Measurements from ENCODE around the gene ASB8. TPM values are rescaled to one million over a fixed set of nuclear protein-coding genes. Genes with fewer than 3 reads are reported as not detected.
"Not testable (repeated sequence)": the region's sequence is repeated elsewhere in the genome, so short reads cannot be mapped to it uniquely, and the experiment has no call there.

The ASB8 gene
- polyA plus RNA-seq, 3 donors from 2014 or later: 68.0 to 140 (median 84.2) TPM

DNA sequence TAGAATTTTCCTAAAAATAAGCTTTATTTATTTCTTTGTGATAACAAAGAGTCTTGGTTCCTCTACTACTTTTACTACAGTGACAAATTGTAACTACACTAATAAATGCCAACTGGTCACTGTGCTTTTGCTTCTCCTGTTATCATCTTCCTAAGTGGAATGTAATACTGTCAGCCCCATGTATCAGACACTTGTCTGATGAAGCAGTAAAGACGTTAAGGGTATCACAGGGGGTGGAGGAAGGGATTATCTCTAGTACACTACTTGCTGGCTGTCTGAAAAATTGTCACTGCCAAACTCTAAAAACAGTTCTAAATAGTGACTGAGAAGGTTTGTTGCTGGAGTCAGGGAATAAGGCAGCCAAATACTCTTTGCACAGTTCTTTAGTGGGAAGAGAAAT lies 11.3 kb downstream of the ASB8 start:
- Mint-ChIP-seq H3K36me3 (peaks cover 25 to 64% (median 37%) of the 10 kb centered on the region in 3 donors), H3K4me3 (no peak overlapping the region), H3K27me3 (ENCODE audit: low read depth in 3 of 3) (no peaks in the 10 kb centered on the region), H3K27ac (peak overlapping the region in 1 of 6 donors; percentile 19), H3K9me3 (no peaks in the 10 kb centered on the region), H3K4me1 (peaks cover 0 to 12% of the 10 kb centered on the region in 2 donors)
- no peak for DNase-seq

DNA sequence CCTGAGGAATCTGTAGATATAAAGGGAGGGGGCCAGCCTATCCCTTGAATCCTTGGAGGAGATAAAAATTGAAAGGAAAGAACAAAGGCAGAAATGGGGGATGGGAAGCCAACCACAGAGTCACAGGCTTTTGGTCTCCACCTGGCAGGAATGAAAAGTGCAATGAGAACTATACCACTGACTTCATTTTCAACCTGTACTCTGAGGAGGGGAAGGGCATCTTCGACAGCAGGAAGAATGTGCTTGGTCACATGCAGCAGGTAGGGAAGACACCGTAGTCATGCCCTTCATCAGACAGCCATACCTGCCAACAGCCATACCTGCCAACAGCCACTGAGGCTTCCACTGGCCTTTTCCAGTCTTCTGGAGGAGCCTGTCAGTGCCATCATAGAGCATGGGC lies 13.4 kb downstream of the ASB8 start:
- H3K9me3 Mint-ChIP-seq: no peaks in the 10 kb centered on the region
- peaks cover 17 to 47% (median 19%) of the 10 kb centered on the region in 3 donors for H3K36me3 Mint-ChIP-seq
- peak overlapping the region in 1 of 6 donors; percentile 27 for H3K27ac Mint-ChIP-seq
- H3K4me1 Mint-ChIP-seq: peaks cover 0 to 6% of the 10 kb centered on the region in 2 donors
- no peak for DNase-seq
- no peaks in the 10 kb centered on the region for H3K27me3 Mint-ChIP-seq (ENCODE audit: low read depth in 3 of 3)
- H3K4me3 Mint-ChIP-seq: no peak overlapping the region

DNA sequence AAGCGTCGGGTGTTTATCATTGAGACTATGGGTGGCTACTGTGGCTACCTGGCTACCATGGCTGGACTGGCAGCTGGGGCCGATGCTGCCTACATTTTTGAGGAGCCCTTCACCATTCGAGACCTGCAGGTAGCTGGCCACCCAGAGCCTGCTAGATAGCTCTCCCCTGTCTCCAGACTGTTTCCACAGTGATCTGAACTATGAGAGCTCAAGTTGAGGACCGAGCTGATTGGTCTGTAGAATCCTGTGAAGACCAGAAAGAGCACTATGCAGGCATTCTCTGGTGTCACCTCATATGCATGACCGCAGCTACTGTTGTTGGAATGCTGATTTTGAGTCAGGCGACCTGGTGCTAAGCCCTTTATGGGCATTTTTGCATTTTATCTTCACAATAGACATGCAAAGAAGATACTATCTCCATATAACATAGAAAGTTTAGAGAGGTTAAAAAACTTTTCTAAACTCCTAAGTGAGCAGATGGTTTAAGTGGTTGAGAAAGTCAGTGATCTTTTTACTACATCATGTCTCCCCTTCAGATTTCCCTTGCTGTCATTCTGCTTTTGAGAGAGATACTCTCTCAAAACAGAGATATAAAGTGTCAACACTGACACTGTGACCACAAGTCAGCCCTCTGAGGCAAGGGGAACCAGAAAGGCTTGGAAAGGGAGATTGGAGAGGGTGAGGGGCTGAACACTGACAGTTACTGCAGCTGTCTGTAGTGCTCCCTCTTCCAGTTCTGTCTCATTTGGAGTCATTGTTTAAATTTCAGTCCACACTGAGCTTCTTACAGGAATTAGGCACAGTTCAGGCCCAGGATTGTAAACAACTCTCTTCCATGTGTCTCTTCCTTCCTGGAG lies 14.3 kb downstream of the ASB8 start:
- peaks cover 16 to 42% (median 18%) of the 10 kb centered on the region in 3 donors for H3K36me3 Mint-ChIP-seq
- peaks cover 0 to 6% of the 10 kb centered on the region in 2 donors for H3K4me1 Mint-ChIP-seq
- H3K27ac Mint-ChIP-seq: no peak overlapping the region
- H3K27me3 Mint-ChIP-seq (ENCODE audit: low read depth in 3 of 3): no peaks in the 10 kb centered on the region
- no peak for DNase-seq
- no peaks in the 10 kb centered on the region for H3K9me3 Mint-ChIP-seq
- H3K4me3 Mint-ChIP-seq: no peak overlapping the region

DNA sequence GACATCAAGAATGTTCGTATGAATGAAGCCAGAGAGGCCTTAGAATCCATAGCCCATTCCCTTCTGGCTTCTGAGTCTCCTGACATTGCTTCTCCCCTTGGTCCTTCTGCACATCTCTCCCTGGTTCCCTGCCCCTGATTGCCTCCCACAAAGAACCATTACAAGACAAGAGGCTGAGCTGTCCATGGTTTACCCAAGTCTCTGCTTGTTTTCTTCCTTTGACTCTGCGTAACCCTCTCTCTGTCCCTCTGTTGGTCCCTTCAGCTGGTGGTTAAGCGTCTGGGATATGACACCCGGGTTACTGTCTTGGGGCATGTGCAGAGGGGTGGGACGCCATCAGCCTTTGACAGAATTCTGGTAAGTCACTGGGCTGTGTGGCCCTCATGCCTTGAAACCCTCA lies 22.3 kb downstream of the ASB8 start:
- H3K36me3 Mint-ChIP-seq: peaks cover 0 to 17% (median 6%) of the 10 kb centered on the region in 3 donors
- H3K9me3 Mint-ChIP-seq: no peaks in the 10 kb centered on the region
- H3K27ac Mint-ChIP-seq: peak overlapping the region in 1 of 6 donors; percentile 14
- H3K4me1 Mint-ChIP-seq: no peaks in the 10 kb centered on the region
- no peak for DNase-seq
- no peak overlapping the region for H3K4me3 Mint-ChIP-seq
- H3K27me3 Mint-ChIP-seq (ENCODE audit: low read depth in 3 of 3): peaks cover 0 to 1% (median 0%) of the 10 kb centered on the region in 3 donors

DNA sequence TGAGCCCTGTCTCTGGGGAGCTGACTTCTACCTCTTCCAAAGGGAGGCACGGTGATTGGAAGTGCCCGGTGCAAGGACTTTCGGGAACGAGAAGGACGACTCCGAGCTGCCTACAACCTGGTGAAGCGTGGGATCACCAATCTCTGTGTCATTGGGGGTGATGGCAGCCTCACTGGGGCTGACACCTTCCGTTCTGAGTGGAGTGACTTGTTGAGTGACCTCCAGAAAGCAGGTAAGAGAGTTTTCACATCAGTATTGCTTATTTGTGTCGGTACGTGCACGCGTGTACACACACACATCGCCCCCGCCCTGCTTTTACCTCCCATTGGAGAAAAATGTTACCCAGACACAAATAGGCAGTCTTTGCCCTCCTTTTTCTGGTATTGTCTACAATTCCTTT lies 24.5 kb downstream of the ASB8 start:
- Mint-ChIP-seq H3K27me3 (ENCODE audit: low read depth in 3 of 3) (peaks cover 0 to 1% (median 0%) of the 10 kb centered on the region in 3 donors), H3K4me3 (no peak overlapping the region), H3K9me3 (no peaks in the 10 kb centered on the region), H3K36me3 (peaks cover 0 to 17% (median 3%) of the 10 kb centered on the region in 3 donors), H3K27ac (no peak overlapping the region), H3K4me1 (no peaks in the 10 kb centered on the region)
- DNase-seq: no peak

DNA sequence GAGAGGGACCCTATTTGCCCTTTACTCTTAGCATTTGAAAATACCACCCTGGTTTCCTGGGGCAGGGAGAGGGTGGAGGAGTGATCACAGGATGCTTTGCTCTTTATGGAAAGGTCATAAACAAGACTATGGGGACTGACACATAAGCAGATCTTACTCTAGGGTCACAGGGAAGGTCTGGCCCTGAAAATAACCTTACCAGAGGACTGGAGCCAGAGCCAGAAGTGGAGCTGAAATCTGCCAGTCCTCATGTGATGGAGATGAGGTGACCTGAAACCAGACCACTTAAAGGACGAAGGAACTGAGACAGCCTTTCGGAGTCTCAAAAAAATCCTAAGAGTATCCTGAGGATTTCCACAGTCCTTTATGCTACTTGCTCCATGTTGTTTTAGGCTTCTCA lies 25.8 kb downstream of the ASB8 start:
- Mint-ChIP-seq H3K4me3 (no peak overlapping the region), H3K9me3 (no peaks in the 10 kb centered on the region), H3K27ac (no peak overlapping the region), H3K27me3 (ENCODE audit: low read depth in 3 of 3) (peaks cover 0 to 1% (median 0%) of the 10 kb centered on the region in 3 donors), H3K4me1 (no peaks in the 10 kb centered on the region), H3K36me3 (peaks cover 0 to 17% (median 8%) of the 10 kb centered on the region in 3 donors)
- DNase-seq: no peak

DNA sequence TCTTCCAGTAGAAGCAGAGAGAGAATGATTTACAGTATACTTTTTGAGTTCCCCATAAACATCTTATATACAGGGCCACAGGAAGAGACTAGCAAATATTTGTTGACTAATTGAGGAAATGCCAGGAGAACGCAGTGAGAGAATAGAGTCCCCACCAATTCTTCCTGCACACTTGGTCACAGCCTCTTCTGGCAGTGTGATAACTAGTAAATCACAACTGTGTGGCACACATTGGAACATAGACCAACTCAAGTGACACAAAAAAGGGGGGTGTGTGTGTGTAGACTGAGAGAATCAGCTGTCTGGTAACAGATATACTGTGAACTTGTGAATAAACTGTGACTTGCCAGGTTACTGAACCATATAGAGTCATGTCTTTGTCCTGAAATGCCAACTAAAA lies 27.9 kb downstream of the ASB8 start:
- H3K36me3 Mint-ChIP-seq: peaks cover 0 to 16% (median 13%) of the 10 kb centered on the region in 3 donors
- DNase-seq: no peak

DNA sequence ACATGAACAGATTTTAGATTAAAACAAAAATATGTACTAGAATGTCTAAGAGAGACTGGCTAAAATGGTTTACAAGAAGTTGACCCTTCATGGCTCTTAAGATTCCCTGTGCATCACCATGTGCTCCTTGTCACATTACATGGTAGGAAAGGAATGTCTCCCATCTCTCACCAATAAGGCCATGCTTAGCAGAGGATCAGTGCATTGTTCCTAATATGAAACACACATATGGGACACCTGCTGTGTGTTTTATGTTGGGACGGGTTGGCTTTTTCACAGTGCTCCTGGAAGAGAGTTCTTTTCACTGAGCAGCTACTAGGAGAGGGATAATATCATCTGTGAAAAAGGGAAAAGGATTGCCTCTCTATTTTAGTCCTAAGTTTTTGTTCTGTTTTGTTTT lies 28.5 kb downstream of the ASB8 start:
- Mint-ChIP-seq H3K4me1 (no peaks in the 10 kb centered on the region), H3K4me3 (no peak overlapping the region), H3K27me3 (ENCODE audit: low read depth in 3 of 3) (peaks cover 0 to 1% (median 0%) of the 10 kb centered on the region in 3 donors), H3K27ac (peak overlapping the region in 1 of 6 donors; percentile 35), H3K9me3 (no peaks in the 10 kb centered on the region), H3K36me3 (peaks cover 0 to 13% (median 11%) of the 10 kb centered on the region in 3 donors)
- no peak for DNase-seq

More for the DNA sequence above, 27.9 kb downstream of the ASB8 start:
- Mint-ChIP-seq H3K9me3 (no peaks in the 10 kb centered on the region), H3K4me1 (no peaks in the 10 kb centered on the region), H3K4me3 (no peak overlapping the region), H3K27ac (no peak overlapping the region), H3K27me3 (ENCODE audit: low read depth in 3 of 3) (peaks cover 0 to 1% (median 0%) of the 10 kb centered on the region in 3 donors)

DNA sequence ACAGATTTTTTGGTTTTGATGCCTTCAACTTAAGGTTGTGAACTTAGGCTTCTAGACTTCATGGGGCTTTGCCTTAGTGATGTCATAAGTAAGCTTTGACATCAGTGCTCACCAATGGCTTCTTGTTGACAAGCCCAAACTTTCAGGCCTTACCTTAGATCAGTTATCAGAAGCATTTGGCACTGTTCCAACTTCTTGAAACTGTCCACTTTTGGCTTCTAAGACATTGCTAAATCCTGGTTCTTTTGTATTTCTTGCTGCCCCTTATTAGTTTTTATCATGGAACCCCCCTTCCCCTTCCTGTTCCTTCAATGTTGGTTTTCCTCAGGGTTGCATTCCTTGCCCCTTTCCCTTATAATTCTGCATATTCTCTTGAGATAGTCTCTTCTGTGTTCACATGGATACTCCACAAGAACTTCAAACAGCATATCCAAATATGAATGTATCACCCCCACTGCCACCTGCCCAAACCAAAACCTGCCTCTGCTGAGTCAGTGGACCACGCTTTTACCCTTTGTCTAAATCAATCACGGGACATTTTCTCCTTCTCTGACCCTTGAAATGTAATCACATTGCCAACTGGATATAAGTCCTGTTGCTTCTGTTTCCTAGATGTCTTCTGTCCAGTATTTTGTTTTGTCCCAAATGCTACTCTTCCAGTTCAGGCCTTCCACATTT lies 30.2 kb downstream of the ASB8 start:
- DNase-seq: no peak
- H3K27ac Mint-ChIP-seq: no peak overlapping the region
- no peak overlapping the region for H3K4me3 Mint-ChIP-seq

DNA sequence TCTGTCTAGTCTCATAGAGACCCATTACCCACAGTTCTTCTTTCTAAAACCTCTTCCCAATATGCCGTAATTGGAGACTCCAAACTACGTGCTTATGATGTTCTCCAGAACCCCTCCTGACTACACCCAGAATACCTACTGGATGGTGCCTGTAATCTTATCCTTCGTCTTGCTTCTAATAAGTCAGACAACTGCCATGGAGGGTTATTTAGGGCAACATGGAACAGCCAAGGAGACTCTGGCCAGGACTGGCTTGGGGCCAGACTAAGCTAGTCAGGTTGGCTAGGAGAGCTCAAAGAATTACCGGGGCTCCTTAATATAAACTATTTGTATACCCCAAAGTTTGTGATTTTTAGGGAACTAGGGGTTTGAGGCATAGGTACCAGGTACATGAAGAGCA lies 31.3 kb downstream of the ASB8 start:
- Mint-ChIP-seq H3K27me3 (ENCODE audit: low read depth in 3 of 3) (peaks cover 0 to 1% (median 0%) of the 10 kb centered on the region in 3 donors), H3K4me1 (no peaks in the 10 kb centered on the region), H3K36me3 (peaks cover 0 to 13% (median 4%) of the 10 kb centered on the region in 3 donors), H3K9me3 (no peaks in the 10 kb centered on the region), H3K27ac (no peak overlapping the region), H3K4me3 (no peak overlapping the region)
- DNase-seq: no peak

More for the DNA sequence above, 30.2 kb downstream of the ASB8 start:
- H3K4me1 Mint-ChIP-seq: no peaks in the 10 kb centered on the region
- no peaks in the 10 kb centered on the region for H3K9me3 Mint-ChIP-seq
- H3K27me3 Mint-ChIP-seq (ENCODE audit: low read depth in 3 of 3): peaks cover 0 to 1% (median 0%) of the 10 kb centered on the region in 3 donors
- peaks cover 0 to 13% (median 9%) of the 10 kb centered on the region in 3 donors for H3K36me3 Mint-ChIP-seq

DNA sequence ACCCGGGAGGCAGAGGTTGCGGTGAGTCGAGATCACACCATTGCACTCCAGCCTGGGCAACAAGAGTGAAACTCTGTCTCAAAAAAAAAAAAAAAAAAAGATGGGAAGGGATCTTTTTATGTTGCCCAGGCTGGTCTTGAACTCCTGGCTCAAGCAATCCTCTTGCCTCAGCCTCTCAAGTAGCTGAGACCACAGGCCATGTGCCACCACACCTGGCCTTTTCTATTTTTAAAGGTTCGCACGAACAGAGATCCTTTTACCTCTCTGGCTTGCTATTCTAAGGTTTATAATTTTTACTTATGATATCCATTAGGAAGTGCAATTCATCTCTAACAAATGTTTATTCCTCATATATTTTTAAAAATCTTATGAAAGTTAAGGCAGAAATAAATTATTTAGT lies 31.8 kb downstream of the ASB8 start:
- DNase-seq; H3K27ac Mint-ChIP-seq; H3K27me3 Mint-ChIP-seq (ENCODE audit: low read depth in 3 of 3); H3K4me3 Mint-ChIP-seq; H3K4me1 Mint-ChIP-seq; H3K9me3 Mint-ChIP-seq: not testable (repeated sequence)
- H3K36me3 Mint-ChIP-seq: peaks cover 0 to 13% (median 4%) of the 10 kb centered on the region in 3 donors

DNA sequence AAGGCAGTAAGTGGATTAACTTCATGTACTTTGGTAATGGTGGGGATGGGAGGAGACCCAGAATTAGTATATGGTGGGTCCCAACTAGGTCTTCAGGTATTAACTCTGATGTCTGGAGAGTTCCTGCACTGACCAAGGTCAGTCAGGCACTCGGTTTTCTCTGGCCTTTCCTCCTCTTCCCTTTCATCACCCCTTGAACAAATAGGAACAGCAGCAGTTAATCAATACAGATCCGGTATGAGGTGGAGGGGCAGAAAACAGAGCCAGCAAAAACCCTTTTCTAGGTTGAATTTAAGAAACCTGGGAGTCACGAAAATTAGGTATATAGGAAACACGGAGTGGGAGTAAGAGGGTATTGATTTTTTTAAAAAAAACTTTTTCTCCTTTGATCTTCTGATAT lies 34.1 kb downstream of the ASB8 start:
- no peak for DNase-seq
- Mint-ChIP-seq H3K4me3 (no peak overlapping the region), H3K9me3 (no peaks in the 10 kb centered on the region), H3K27me3 (ENCODE audit: low read depth in 3 of 3) (peaks cover 0 to 3% (median 2%) of the 10 kb centered on the region in 3 donors), H3K36me3 (peaks cover 0 to 10% (median 4%) of the 10 kb centered on the region in 3 donors), H3K4me1 (peaks cover 9 to 21% of the 10 kb centered on the region in 2 donors), H3K27ac (no peak overlapping the region)

DNA sequence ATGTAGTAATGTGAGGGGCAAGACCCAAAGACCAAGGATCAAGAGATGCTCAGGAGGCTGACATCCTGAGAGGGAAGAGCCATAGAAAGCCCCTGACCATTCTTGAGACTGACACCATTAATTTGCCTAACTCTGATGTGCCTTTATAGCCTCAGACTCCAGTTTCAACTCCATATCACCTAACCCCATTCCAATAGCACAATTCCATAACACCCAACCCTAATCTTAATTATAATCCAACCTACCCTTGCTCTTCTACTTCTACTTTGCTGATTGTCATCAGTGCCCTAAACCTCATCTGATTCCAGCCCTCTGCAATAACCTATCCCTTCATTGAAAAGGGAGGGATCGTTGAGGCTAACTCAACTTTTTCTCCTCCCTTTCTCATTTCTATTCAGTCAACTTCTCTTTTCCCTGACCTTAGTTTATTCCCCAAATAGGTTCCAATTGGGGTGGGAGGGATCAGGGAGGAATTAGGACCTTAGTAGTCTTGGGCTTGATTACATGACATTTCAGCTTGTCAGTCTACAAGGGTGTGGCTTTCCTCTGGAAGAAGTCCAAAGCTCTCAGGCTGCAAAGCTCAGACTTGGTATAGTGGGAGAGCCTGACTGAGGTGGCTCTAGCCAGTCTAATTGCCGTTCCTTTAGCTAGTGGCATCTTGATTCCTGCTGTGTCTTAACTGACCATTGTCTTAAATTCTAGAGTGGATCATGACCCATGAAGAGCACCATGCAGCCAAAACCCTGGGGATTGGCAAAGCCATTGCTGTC lies 35.1 kb downstream of the ASB8 start:
- Mint-ChIP-seq H3K4me3 (no peak overlapping the region), H3K9me3 (no peaks in the 10 kb centered on the region), H3K27me3 (ENCODE audit: low read depth in 3 of 3) (peaks cover 0 to 3% (median 2%) of the 10 kb centered on the region in 3 donors), H3K27ac (no peak overlapping the region), H3K36me3 (peaks cover 0 to 7% (median 4%) of the 10 kb centered on the region in 3 donors), H3K4me1 (peaks cover 9 to 23% of the 10 kb centered on the region in 2 donors)
- DNase-seq: no peak

All from immature natural killer cell (primary cell).